ENCODE data around the gene ZWILCH.

The ZWILCH gene

GRCh38 chr15:66472176-66472999, 32.7 kb upstream of the ZWILCH start:
- no peak for TF ChIP-seq CTCF (IDR thresholded peaks at IDR 0.05; ENCODE audit: low read depth, low read length, missing control alignments)
- peak; percentile 66 for DNase-seq (ENCODE audit: low read depth)
- no peak overlapping the region for H3K4me3 ChIP-seq (ENCODE audit: low read depth, low read length)

- no peak overlapping the region for H3K4me3 ChIP-seq (ENCODE audit: low read depth, low read length)
- TF ChIP-seq CTCF (IDR thresholded peaks at IDR 0.05; ENCODE audit: low read depth, low read length, missing control alignments) = no peak
- DNase-seq (ENCODE audit: low read depth) = no peak
Measured at GRCh38 chr15:66474135-66474534, 31.0 kb upstream of the ZWILCH start.

- no peak overlapping the region for H3K4me3 ChIP-seq (ENCODE audit: low read depth, low read length)
- DNase-seq (ENCODE audit: low read depth) = no peak
- no peak for TF ChIP-seq CTCF (IDR thresholded peaks at IDR 0.05; ENCODE audit: low read depth, low read length, missing control alignments)
Measured at GRCh38 chr15:66474963-66475362, 30.2 kb upstream of the ZWILCH start.

- H3K4me3 ChIP-seq (ENCODE audit: low read depth, low read length) = no peak overlapping the region
- no peak for DNase-seq (ENCODE audit: low read depth)
- no peak for TF ChIP-seq CTCF (IDR thresholded peaks at IDR 0.05; ENCODE audit: low read depth, low read length, missing control alignments)
Measured at GRCh38 chr15:66476535-66476934, 28.6 kb upstream of the ZWILCH start.

- no peak overlapping the region for H3K4me3 ChIP-seq (ENCODE audit: low read depth, low read length)
- no peak for DNase-seq (ENCODE audit: low read depth)
- TF ChIP-seq CTCF (IDR thresholded peaks at IDR 0.05; ENCODE audit: low read depth, low read length, missing control alignments) = no peak
Measured at GRCh38 chr15:66477011-66477410, 28.1 kb upstream of the ZWILCH start.

GRCh38 chr15:66480267-66480666, 24.9 kb upstream of the ZWILCH start:
- no peak for TF ChIP-seq CTCF (IDR thresholded peaks at IDR 0.05; ENCODE audit: low read depth, low read length, missing control alignments)
- DNase-seq (ENCODE audit: low read depth) = no peak
- H3K4me3 ChIP-seq (ENCODE audit: low read depth, low read length) = no peak overlapping the region

All from GM12864 (cell line).